UCSD-AML1 (cell line): ENCODE results near the gene VEPH1.

Experiments
- DNase-seq: peaks from one replicate; lab custom pipeline; 2025; ENCODE audit not compliant: unreplicated experiment; lab: John Stamatoyannopoulos, UW

VEPH1 gene

GRCh38 chr3:157232141-157232540, 271.1 kb downstream of the VEPH1 start:
- no peak for DNase-seq

GRCh38 chr3:157231071-157231470, 272.1 kb downstream of the VEPH1 start:
- no peak for DNase-seq

- DNase-seq = no peak
These were observed 276.9 kb downstream of the VEPH1 start for GRCh38 chr3:157226173-157226847.

GRCh38 chr3:157225001-157225400, 278.2 kb downstream of the VEPH1 start:
- DNase-seq = no peak

- no peak for DNase-seq
These were observed 282.3 kb downstream of the VEPH1 start for GRCh38 chr3:157220883-157221282.

GRCh38 chr3:157220211-157220610, 283.0 kb downstream of the VEPH1 start:
- no peak for DNase-seq

GRCh38 chr3:157219215-157219614, 284.0 kb downstream of the VEPH1 start:
- no peak for DNase-seq
